ENCODE data around the gene NPIPB6. TPM values are rescaled to one million over a fixed set of nuclear protein-coding genes. Genes with fewer than 3 reads are reported as not detected.
"Not testable (repeated sequence)": the region's sequence is repeated elsewhere in the genome, so short reads cannot be mapped to it uniquely, and the experiment has no call there.

NPIPB6 gene
- total RNA-seq = not detected
- long read RNA-seq, partial matches to known transcripts = 0 of 1 reads
- long read RNA-seq, other reads (novel, unspliced or antisense) = 1 of 1 reads

GRCh38 chr16:28363408-28363807, at the start of gene NPIPB6:
TSS of gene NPIPB6 (minus strand) at chr16:28363508. CDS start at chr16:28362822, 686 bp downstream.
- intact Hi-C loops (cut with DNase I); DNase-seq (ENCODE audit: low spot score): not testable (repeated sequence)

- DNase-seq (ENCODE audit: low spot score); intact Hi-C loops (cut with DNase I): not testable (repeated sequence)
These were observed 40.1 kb upstream of the NPIPB6 start, which contains the start of gene EIF3CL for GRCh38 chr16:28403220-28404072. TSS of gene EIF3CL (minus strand) at chr16:28403841. CDS start at chr16:28403618, 223 bp downstream.

- DNase-seq (ENCODE audit: low spot score); intact Hi-C loops (cut with DNase I): not testable (repeated sequence)
These were observed 28.7 kb upstream of the NPIPB6 start for GRCh38 chr16:28392054-28392453.

- DNase-seq (ENCODE audit: low spot score); intact Hi-C loops (cut with DNase I): not testable (repeated sequence)
These were observed 19.0 kb upstream of the NPIPB6 start for GRCh38 chr16:28382177-28382867.

- DNase-seq (ENCODE audit: low spot score); intact Hi-C loops (cut with DNase I): not testable (repeated sequence)
These were observed 14.5 kb upstream of the NPIPB6 start for GRCh38 chr16:28377822-28378221.

- intact Hi-C loops (cut with DNase I); DNase-seq (ENCODE audit: low spot score): not testable (repeated sequence)
These were observed 13.9 kb upstream of the NPIPB6 start for GRCh38 chr16:28377108-28377625.

GRCh38 chr16:28375115-28375514, 11.8 kb upstream of the NPIPB6 start:
- intact Hi-C loops (cut with DNase I); DNase-seq (ENCODE audit: low spot score): not testable (repeated sequence)

- DNase-seq (ENCODE audit: low spot score); intact Hi-C loops (cut with DNase I): not testable (repeated sequence)
These were observed 11.0 kb upstream of the NPIPB6 start for GRCh38 chr16:28374281-28374680.

- intact Hi-C loops (cut with DNase I); DNase-seq (ENCODE audit: low spot score): not testable (repeated sequence)
These were observed 4.6 kb upstream of the NPIPB6 start for GRCh38 chr16:28367926-28368325.

GRCh38 chr16:28364268-28365173, 1.2 kb upstream of the NPIPB6 start:
- intact Hi-C loops (cut with DNase I) = not testable (repeated sequence)

GRCh38 chr16:28362600-28362999, 708 bp downstream of the NPIPB6 start:
- intact Hi-C loops (cut with DNase I); DNase-seq (ENCODE audit: low spot score): not testable (repeated sequence)

More at GRCh38 chr16:28364268-28365173, 1.2 kb upstream of the NPIPB6 start:
- DNase-seq (ENCODE audit: low spot score) = not testable (repeated sequence)

- DNase-seq (ENCODE audit: low spot score); intact Hi-C loops (cut with DNase I): not testable (repeated sequence)
These were observed 25.1 kb downstream of the NPIPB6 start for GRCh38 chr16:28338230-28338629.

GRCh38 chr16:28336940-28337710, 26.2 kb downstream of the NPIPB6 start:
- intact Hi-C loops (cut with DNase I); DNase-seq (ENCODE audit: low spot score): not testable (repeated sequence)

- intact Hi-C loops (cut with DNase I); DNase-seq (ENCODE audit: low spot score): not testable (repeated sequence)
These were observed 27.6 kb downstream of the NPIPB6 start for GRCh38 chr16:28335678-28336077.

GRCh38 chr16:28332632-28333031, 30.7 kb downstream of the NPIPB6 start:
- DNase-seq (ENCODE audit: low spot score); intact Hi-C loops (cut with DNase I): not testable (repeated sequence)

- intact Hi-C loops (cut with DNase I); DNase-seq (ENCODE audit: low spot score): not testable (repeated sequence)
These were observed 32.3 kb downstream of the NPIPB6 start for GRCh38 chr16:28330981-28331380.

- DNase-seq (ENCODE audit: low spot score); intact Hi-C loops (cut with DNase I): not testable (repeated sequence)
These were observed 33.1 kb downstream of the NPIPB6 start for GRCh38 chr16:28330232-28330631.
